Activated CD4-positive, alpha-beta T cell treated with anti-CD3 and anti-CD28 coated beads, Interleukin-2, amount 50 U/mL, for 24 hours (primary cell): ENCODE data around the gene TNFSF15.
A peak's percentile ranks its signal among the peaks of the same experiment; 100 is the strongest.

ENCODE experiments used
- DNase-seq, 2 donors: peaks; one replicate each; pipeline ENCODE4 v3.0.0-alpha.2; 2020; ENCODE audit warnings: low read depth in 1 of 2, low spot score in 1 of 2

Gene TNFSF15

GRCh38 chr9:114805670-114806525 is at the start of gene TNFSF15:
Gene TNFSF15 (minus strand): TSS chr9:114806039. CDS start chr9:114806012, 27 bp downstream.
- DNase-seq, result peak in 1 of 2 donors; percentile 14

DNA sequence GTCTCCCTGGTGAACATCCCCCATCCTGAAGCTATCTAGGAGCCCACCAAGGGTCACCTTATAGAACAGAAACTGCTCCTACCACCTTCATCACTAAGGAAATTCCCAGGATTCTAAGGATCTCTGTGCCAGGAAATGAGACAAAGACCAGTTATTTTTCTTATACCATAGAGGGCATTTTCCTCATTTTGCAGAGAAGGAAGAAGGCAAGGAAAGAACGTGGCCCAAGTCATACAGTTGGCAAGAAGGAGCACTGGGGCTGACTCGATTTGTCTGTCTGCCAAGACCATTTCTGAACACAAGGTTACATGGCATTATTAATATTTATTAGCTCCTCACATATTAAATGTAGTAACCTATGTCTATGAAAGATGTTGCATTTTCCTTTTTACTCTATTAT is 49.6 kb upstream of the TNFSF15 start:
- no peak for DNase-seq

GRCh38 chr9:114854736-114855355 is 49.0 kb upstream of the TNFSF15 start:
- no peak for DNase-seq

GRCh38 chr9:114853071-114853855 is 47.4 kb upstream of the TNFSF15 start:
- DNase-seq, result no peak

GRCh38 chr9:114852050-114852594 is 46.3 kb upstream of the TNFSF15 start:
- no peak for DNase-seq

DNA sequence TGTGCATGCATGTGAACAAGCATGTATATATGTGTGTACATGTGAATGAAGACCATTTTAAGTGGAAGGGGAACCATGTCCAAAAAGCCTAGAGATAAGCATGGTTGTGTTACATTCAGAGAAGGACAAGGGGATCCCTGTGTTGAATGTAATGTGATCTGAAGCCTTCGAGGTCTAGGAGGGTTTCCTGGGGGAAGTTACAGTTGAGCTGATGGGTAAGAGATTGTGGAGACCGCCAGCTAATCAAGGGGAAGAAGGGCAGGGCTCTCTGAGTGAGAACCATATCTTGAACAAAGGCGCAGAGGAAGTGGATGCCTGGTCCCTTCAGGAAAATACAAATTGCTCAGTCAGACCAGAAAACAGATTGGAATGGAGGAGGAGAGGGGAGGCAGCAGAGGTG is 45.5 kb upstream of the TNFSF15 start:
- DNase-seq, result no peak

- DNase-seq, result no peak
Observed at GRCh38 chr9:114850871-114851270, 45.0 kb upstream of the TNFSF15 start.

DNA sequence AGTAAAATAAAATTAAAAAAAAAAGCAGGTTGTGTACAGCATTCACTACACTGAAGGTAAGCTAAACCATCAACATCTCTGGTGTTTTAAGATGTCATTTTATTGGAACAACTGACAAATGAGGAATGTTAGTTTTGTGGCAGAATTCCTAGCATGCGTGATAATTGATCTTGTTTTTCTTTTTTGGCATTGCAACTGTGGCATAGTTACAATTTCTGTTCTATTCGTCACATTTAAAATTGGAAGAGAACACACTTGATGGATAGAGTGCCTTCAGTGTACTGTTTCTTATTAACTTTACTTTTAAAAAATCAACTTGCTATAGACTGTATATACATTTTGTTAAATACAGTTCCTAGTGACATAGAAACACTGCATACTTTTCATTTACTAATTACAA is 43.6 kb upstream of the TNFSF15 start:
- no peak for DNase-seq

- DNase-seq, result no peak
Observed at GRCh38 chr9:114847492-114848417, 41.9 kb upstream of the TNFSF15 start.

GRCh38 chr9:114845373-114845772 is 39.5 kb upstream of the TNFSF15 start:
- no peak for DNase-seq

DNA sequence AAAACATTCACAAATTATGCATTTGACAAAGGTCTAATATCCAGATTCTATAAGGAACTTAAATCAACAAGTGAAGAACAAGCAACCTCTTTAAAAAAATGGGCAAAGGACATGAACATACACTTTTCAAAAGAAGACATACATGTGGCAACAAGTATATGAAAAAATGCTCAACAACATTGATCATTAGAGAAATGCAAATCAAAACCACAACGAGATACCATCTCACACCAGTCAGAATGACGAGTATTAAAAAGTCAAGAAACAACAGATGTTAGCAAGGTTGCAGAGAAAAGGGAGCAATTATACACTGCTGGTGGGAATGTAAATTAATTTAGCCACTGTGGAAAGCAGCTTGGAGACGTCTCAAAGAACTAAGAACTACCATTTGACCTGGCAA is 38.9 kb upstream of the TNFSF15 start:
- DNase-seq, result no peak

GRCh38 chr9:114837923-114838322 is 32.1 kb upstream of the TNFSF15 start:
- DNase-seq, result no peak

DNA sequence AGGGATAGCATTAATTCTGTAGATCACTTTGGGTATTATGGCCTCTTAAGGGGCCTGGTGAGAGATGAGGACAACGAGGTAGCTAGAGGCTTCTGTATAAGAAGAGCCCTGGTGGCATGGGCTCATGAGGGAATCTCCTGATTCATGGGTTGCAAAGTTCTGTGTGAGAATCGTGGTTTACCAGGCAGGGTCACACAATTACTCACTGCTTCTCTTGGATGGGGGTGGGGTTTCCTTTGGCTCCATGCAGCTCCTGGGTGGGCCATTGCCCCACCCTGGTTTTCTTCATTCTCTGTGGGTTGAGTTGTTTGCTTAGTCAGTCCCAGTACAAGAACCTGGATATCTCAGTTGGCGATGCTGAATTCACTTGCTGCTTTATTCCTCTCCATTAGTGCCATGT is 30.9 kb upstream of the TNFSF15 start:
- peak in 1 of 2 donors; percentile 2 for DNase-seq

DNA sequence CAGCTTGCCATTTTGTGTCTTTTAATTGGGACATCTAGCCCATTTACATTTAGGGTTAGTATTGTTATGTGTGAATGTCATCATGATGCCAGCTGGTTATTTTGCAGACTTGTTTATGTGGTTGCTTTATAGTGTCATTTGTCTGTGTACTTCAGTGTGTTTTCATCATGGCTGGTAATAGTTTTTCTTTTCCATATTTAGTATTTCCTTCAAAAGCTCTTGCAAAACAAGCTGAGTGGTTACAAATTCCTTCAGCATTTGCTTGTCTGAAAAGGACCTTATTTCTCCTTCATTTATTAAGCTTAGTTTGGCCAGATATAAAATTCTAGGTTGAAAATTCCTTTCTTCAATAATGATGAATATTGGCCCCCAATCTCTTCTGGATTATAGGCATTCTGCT is 28.5 kb upstream of the TNFSF15 start:
- DNase-seq, result no peak

DNA sequence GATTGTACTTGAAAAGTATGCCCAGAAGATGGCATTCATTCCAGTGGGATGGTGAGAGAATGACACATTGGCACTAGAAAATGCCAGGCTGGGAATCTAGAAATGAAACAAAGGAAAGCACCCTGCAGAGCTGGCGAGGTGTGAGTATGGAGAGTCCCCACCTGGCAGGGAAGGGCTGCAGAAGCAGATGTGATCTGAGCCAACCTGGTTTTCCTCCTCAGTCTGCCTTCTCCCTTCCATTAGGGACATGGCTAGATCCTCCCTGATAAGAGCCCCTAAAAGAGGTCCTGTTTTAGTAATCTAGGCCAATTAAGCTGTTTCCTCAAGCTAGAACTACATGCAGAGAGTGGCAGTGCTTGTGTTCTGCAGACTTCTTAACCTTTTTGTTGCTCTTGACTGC is 24.7 kb upstream of the TNFSF15 start:
- no peak for DNase-seq

GRCh38 chr9:114829574-114830440 is 24.0 kb upstream of the TNFSF15 start:
- no peak for DNase-seq

GRCh38 chr9:114828303-114828650 is 22.4 kb upstream of the TNFSF15 start:
- DNase-seq, result no peak

DNA sequence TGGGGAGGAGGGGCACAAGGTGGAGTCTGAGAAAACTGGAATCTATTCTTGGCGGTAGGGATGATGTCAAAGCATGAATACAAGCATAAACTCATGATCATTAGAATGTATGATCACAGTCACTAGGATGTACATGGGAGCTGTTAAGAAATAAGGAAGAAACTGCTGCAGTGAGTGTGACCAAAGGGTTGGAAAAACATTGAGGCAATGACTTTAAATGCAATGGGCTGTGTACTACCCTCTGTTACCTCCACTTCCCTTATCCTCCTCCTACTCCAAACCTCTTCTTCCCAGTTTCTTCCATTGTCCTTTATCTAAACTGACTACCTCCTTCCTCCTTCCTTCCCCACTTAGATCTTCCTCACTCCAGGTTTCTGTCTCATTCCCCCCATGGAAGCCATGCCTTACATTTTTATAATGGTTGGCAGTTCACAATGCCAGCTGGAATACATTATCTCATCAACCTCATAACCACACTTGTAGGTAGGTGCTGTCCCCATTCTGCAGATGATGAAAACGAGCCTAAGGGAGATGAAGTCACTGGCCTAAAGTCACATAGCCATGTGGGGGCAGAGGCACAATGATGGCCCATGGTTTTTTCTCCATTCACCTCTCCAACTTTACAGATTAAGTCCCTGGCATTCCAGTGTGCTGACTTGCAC is 21.9 kb upstream of the TNFSF15 start:
- DNase-seq, result no peak

GRCh38 chr9:114826431-114826830 is 20.6 kb upstream of the TNFSF15 start:
- no peak for DNase-seq
